22Rv1 (cell line): ENCODE measurements around the gene ZNF319.

Source experiments
- CTCF ChIP-seq: fragments of 450-650 bp; IDR thresholded peaks from 2 replicates; pipeline ENCODE4 v1.5.1; 2017; ENCODE audit warnings: mild to moderate bottlenecking
- ZFX ChIP-seq: fragments of 450-650 bp; IDR thresholded peaks from 2 replicates; pipeline ENCODE4 v1.6.1; 2017; ENCODE audit warnings: antibody characterized with exemption, borderline replicate concordance

- TF ChIP-seq CTCF: no peak
- no peak for TF ChIP-seq ZFX
Observed at GRCh38 chr16:57962046-57962445, 38.4 kb downstream of the ZNF319 start.
